ENCODE results near the gene TSPAN18. TPM values are rescaled to one million over a fixed set of nuclear protein-coding genes. Genes with fewer than 3 reads are reported as not detected.

The TSPAN18 gene
- total RNA-seq, 1 donor from 2014 or later: 12.8 TPM

DNA sequence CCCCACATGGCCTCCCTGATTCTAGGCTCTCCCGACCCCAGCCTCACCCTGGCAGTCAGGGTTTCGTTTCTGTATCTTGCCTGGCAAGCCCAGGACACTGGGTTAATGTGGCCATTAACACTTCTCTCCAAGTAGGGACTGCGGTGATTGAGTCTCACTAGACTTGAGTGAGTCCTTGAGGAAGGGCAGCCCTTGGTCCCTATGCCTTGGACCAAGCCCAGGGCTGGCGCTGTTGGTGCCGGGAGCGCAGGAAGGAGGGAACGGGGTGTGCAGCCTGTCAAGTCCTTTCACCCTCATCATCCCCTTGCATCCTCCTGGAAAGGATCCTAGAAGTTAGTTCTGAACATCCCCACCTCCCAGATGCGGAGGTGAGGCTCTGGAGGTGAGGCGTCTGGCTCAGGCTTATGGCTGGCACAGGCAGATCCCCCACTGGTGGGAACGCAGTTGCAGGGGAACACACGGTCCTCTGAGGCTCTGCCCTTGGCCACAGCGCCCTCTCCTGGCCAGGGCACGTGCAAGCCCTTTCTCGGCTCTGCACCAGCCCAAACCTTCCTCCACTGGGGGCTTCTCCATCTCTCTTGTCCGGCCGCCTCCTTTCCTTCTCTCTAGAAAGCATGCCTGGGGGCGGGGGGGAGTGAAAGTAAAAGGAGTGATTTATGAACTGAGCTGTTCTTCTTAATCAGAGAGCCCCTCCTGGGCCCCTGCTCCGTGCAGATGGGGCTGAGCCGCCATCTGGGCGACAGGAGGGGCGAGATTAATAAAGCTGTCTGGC lies 167.3 kb downstream of the TSPAN18 start:
- Histone ChIP-seq H3K27ac (peak overlapping the region; percentile 20), H3K4me1 (peaks cover 11% of the 10 kb centered on the region), H3K9me3 (no peaks in the 10 kb centered on the region), H3K36me3 (no peaks in the 10 kb centered on the region), H3K27me3 (no peaks in the 10 kb centered on the region), H3K4me3 (no peak overlapping the region)
- intact Hi-C loops (cut with DNase I): loop anchor here (2.0 kb wide), 1 partner anchor 165 kb away; no protein-coding TSS in a partner anchor
- no peak for DNase-seq (ENCODE audit: extremely low spot score in 2 of 2)
- TF ChIP-seq POLR2AphosphoS5 (IDR thresholded peaks at IDR 0.05; ENCODE audit: insufficient read depth in 1 of 2, low read depth in 1 of 2) (no peak), CTCF (IDR thresholded peaks at IDR 0.05) (peak in 2 of 3 experiments; percentile 76 to 86)

GRCh38 chr11:44899959-44900358 lies 173.2 kb downstream of the TSPAN18 start:
- H3K4me1 ChIP-seq: no peaks in the 10 kb centered on the region
- no peak overlapping the region for H3K4me3 ChIP-seq
- no peaks in the 10 kb centered on the region for H3K36me3 ChIP-seq
- intact Hi-C loops (cut with DNase I): no loop called here
- no peak overlapping the region for H3K27ac ChIP-seq
- no peak for TF ChIP-seq CTCF (IDR thresholded peaks at IDR 0.05)
- no peak for TF ChIP-seq POLR2AphosphoS5 (IDR thresholded peaks at IDR 0.05; ENCODE audit: insufficient read depth in 1 of 2, low read depth in 1 of 2)
- no peak for TF ChIP-seq POLR2A (IDR thresholded peaks at IDR 0.05)
- no peak for DNase-seq (ENCODE audit: extremely low spot score in 2 of 2)
- no peaks in the 10 kb centered on the region for H3K9me3 ChIP-seq
- H3K27me3 ChIP-seq: no peaks in the 10 kb centered on the region

- TF ChIP-seq POLR2AphosphoS5 (IDR thresholded peaks at IDR 0.05; ENCODE audit: insufficient read depth in 1 of 2, low read depth in 1 of 2) (no peak), CTCF (IDR thresholded peaks at IDR 0.05) (no peak), POLR2A (IDR thresholded peaks at IDR 0.05) (no peak)
- Histone ChIP-seq H3K4me3 (no peak overlapping the region), H3K27me3 (no peaks in the 10 kb centered on the region), H3K4me1 (no peaks in the 10 kb centered on the region), H3K36me3 (no peaks in the 10 kb centered on the region), H3K9me3 (no peaks in the 10 kb centered on the region), H3K27ac (no peak overlapping the region)
- intact Hi-C loops (cut with DNase I): no loop called here
- DNase-seq (ENCODE audit: extremely low spot score in 2 of 2): no peak
Observed at GRCh38 chr11:44901120-44901633, 174.4 kb downstream of the TSPAN18 start.

GRCh38 chr11:44901786-44902185 lies 175.0 kb downstream of the TSPAN18 start:
- Histone ChIP-seq H3K4me3 (no peak overlapping the region), H3K27me3 (no peaks in the 10 kb centered on the region), H3K9me3 (no peaks in the 10 kb centered on the region), H3K4me1 (no peaks in the 10 kb centered on the region), H3K27ac (no peak overlapping the region), H3K36me3 (no peaks in the 10 kb centered on the region)
- intact Hi-C loops (cut with DNase I): no loop called here
- TF ChIP-seq POLR2AphosphoS5 (IDR thresholded peaks at IDR 0.05; ENCODE audit: insufficient read depth in 1 of 2, low read depth in 1 of 2) (no peak), CTCF (IDR thresholded peaks at IDR 0.05) (no peak), POLR2A (IDR thresholded peaks at IDR 0.05) (no peak)
- DNase-seq (ENCODE audit: extremely low spot score in 2 of 2): no peak

DNA sequence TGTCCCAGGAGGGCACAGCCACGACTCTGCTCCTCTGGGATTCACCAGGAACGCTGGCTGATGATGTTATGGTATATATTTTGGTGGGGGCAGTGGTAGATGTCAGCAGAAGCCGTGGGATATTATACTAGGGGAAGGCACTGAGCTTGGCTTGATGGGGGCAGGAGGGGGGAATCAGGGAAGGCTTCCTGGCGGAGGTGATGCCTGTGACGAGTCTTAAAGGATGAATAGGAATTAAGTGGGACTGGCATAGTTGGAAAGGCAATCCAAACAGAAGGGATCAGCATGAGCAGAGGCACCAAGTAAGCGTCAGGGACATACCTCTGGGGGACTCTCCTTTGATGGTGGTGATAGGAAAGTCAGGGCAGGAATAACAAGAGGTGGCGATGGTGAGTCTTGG lies 176.3 kb downstream of the TSPAN18 start:
- intact Hi-C loops (cut with DNase I): no loop called here
- no peak overlapping the region for H3K27ac ChIP-seq
- TF ChIP-seq POLR2A (IDR thresholded peaks at IDR 0.05) (no peak), CTCF (IDR thresholded peaks at IDR 0.05) (no peak)

More for the DNA sequence above, 176.3 kb downstream of the TSPAN18 start:
- DNase-seq (ENCODE audit: extremely low spot score in 2 of 2): no peak
- no peaks in the 10 kb centered on the region for H3K4me1 ChIP-seq
- H3K4me3 ChIP-seq: no peak overlapping the region
- no peaks in the 10 kb centered on the region for H3K27me3 ChIP-seq
- H3K9me3 ChIP-seq: no peaks in the 10 kb centered on the region
- no peaks in the 10 kb centered on the region for H3K36me3 ChIP-seq

Measured in vagina (tissue), 2 donors.